Peyer's patch (tissue), 4 donors: ENCODE data around the gene MARVELD3. TPM values are rescaled to one million over a fixed set of nuclear protein-coding genes. Genes with fewer than 3 reads are reported as not detected.
A peak's percentile ranks its signal among the peaks of the same experiment; 100 is the strongest.

Experiments
- DNase-seq, 3 donors: peaks; one replicate each; pipeline ENCODE4 v3.0.0-alpha.2; 2017 to 2019
- H3K27ac ChIP-seq, 4 donors: fragments of 200-600 bp; sonication (generic); one replicate each; pipeline ENCODE4 v1.5.1; 2016 to 2019
- H3K27me3 ChIP-seq, 2 donors: fragments of 200-600 bp; sonication (generic); one replicate each; pipeline ENCODE4 v1.5.1; 2019
- H3K36me3 ChIP-seq, 3 donors: fragments of 200-600 bp; sonication (generic); one replicate each; pipeline ENCODE4 v1.5.1; 2016 to 2019
- H3K4me1 ChIP-seq, 4 donors: fragments of 200-600 bp; sonication (generic); one replicate each; pipeline ENCODE4 v1.5.1; 2016 to 2019
- H3K4me3 ChIP-seq, 4 donors: fragments of 200-600 bp; sonication (generic); 1 replicate in 3 of 4; 2 replicates in 1 of 4; pipeline ENCODE4 v1.5.1; 2016 to 2019; ENCODE audit warnings: mild to moderate bottlenecking in 1 of 4
- H3K9me3 ChIP-seq, 4 donors: fragments of 200-600 bp; sonication (generic); one replicate each; pipeline ENCODE4 v1.5.1; 2016 to 2019; ENCODE audit warnings: mild to moderate bottlenecking in 1 of 4
- POLR2A ChIP-seq, 2 donors: fragments of 450-650 bp; IDR thresholded peaks; one replicate each; pipeline ENCODE4 v1.5.1; 2017; ENCODE audit warnings: antibody characterized with exemption in 2 of 2, mild to moderate bottlenecking in 2 of 2, moderate library complexity in 2 of 2
- total RNA-seq, 4 donors: library from RNA; depleted of rRNA; stranded (reverse); fragments of >200 nt; gene quantifications; one replicate each; pipeline ENCODE4 v1.1.0, GENCODE V29; 2016
- TF ChIP-seq, protein P1 (sequence below), 6 experiments: fragments of 450-650 bp in 4 of 6; fragments of 200-600 bp in 2 of 6; sonication (generic) in 1 of 6; IDR thresholded peaks; one replicate each; pipeline ENCODE4 v1.5.1; 2017 to 2019; ENCODE audit warnings: antibody characterized with exemption in 6 of 6, mild to moderate bottlenecking in 3 of 6, moderate library complexity in 1 of 6

MARVELD3 gene
- total RNA-seq, 4 donors from 2014 or later = 66.0 to 167 (median 154) TPM

GRCh38 chr16:71628810-71629209, 2.8 kb downstream of the MARVELD3 start:
- Histone ChIP-seq H3K27ac (no peak overlapping the region), H3K9me3 (no peaks in the 10 kb centered on the region), H3K27me3 (peaks cover 0 to 10% of the 10 kb centered on the region in 2 donors), H3K4me1 (peaks cover 0 to 24% (median 8%) of the 10 kb centered on the region in 4 donors), H3K4me3 (peak overlapping the region in 2 of 4 donors; percentile 5 to 74), H3K36me3 (peaks cover 0 to 20% (median 0%) of the 10 kb centered on the region in 3 donors)
- no peak for TF ChIP-seq POLR2A (IDR thresholded peaks at IDR 0.05)
- TF ChIP-seq, protein P1, sequence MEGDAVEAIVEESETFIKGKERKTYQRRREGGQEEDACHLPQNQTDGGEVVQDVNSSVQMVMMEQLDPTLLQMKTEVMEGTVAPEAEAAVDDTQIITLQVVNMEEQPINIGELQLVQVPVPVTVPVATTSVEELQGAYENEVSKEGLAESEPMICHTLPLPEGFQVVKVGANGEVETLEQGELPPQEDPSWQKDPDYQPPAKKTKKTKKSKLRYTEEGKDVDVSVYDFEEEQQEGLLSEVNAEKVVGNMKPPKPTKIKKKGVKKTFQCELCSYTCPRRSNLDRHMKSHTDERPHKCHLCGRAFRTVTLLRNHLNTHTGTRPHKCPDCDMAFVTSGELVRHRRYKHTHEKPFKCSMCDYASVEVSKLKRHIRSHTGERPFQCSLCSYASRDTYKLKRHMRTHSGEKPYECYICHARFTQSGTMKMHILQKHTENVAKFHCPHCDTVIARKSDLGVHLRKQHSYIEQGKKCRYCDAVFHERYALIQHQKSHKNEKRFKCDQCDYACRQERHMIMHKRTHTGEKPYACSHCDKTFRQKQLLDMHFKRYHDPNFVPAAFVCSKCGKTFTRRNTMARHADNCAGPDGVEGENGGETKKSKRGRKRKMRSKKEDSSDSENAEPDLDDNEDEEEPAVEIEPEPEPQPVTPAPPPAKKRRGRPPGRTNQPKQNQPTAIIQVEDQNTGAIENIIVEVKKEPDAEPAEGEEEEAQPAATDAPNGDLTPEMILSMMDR (IDR thresholded peaks at IDR 0.05) = no peak
- DNase-seq = no peak

DNA sequence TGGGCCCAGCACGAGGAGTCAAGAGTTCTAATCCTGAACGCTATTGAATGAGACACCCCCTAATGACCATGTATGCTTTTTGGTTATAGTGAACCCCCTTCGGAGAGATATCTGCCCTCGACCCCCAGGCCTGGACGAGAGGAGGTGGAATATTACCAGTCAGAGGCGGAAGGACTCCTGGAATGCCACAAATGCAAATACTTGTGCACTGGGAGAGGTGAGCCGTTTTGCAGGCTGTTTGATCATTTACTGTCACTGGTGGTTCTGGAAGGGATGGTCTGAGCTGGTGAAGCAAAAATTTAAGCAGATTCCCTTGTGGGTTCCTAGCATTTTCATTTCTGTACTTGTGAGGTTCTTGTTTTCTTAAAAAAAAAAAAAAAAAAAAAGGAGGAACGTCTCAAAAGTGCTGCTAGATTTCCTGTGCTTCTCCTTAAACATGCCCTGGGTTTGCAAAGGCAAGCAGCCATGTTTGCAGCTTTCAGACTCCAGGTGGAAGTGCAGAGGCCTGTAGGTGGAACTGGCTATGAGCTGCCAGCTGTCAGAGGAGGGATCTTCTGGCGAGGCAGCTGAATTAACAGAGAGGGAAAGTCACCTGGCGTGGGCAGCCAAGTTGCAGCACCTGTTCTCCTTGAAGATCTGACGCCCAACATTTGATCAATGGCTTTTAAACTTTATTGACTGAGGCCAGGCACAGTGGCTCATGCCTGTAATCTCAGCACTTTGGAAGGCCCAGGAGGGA, 3.5 kb downstream of the MARVELD3 start:
- DNase-seq = no peak
- peaks cover 0 to 26% (median 0%) of the 10 kb centered on the region in 3 donors for H3K36me3 ChIP-seq
- no peaks in the 10 kb centered on the region for H3K9me3 ChIP-seq
- no peak for TF ChIP-seq POLR2A (IDR thresholded peaks at IDR 0.05)
- TF ChIP-seq, protein P1 (IDR thresholded peaks at IDR 0.05) = no peak
- peak overlapping the region in 2 of 4 donors; percentile 5 to 74 for H3K4me3 ChIP-seq
- H3K27ac ChIP-seq = no peak overlapping the region
- H3K27me3 ChIP-seq = peaks cover 0 to 10% of the 10 kb centered on the region in 2 donors
- peaks cover 0 to 24% (median 8%) of the 10 kb centered on the region in 4 donors for H3K4me1 ChIP-seq

DNA sequence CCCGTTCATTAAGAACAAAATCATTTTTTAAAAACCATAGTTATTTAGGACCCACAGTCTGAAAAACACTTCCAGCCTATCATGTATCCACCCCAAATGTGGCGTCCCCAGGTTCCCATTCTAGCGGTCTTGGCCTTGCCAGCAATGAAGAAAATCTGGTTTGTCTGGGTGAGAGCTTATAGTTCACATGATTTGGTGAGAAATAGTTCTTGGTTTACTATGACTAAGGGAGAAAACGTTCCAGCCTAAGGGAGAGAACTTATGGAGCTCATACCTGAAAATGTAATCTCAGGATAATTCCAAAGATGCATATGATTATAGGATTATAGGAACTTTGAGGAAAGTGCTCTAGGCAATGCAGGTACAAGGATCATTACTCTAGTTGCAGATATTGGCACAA, 4.8 kb downstream of the MARVELD3 start:
- TF ChIP-seq, protein P1 (IDR thresholded peaks at IDR 0.05) = no peak
- no peak for TF ChIP-seq POLR2A (IDR thresholded peaks at IDR 0.05)
- Histone ChIP-seq H3K4me1 (peaks cover 0 to 21% (median 7%) of the 10 kb centered on the region in 4 donors), H3K27me3 (peaks cover 0 to 9% of the 10 kb centered on the region in 2 donors), H3K36me3 (peaks cover 0 to 32% (median 0%) of the 10 kb centered on the region in 3 donors), H3K27ac (no peak overlapping the region), H3K9me3 (no peaks in the 10 kb centered on the region), H3K4me3 (no peak overlapping the region)
- DNase-seq = no peak

GRCh38 chr16:71631776-71632175, 5.8 kb downstream of the MARVELD3 start:
- DNase-seq = no peak
- peaks cover 0 to 11% (median under 1%) of the 10 kb centered on the region in 4 donors for H3K4me1 ChIP-seq
- no peaks in the 10 kb centered on the region for H3K27me3 ChIP-seq
- no peak overlapping the region for H3K27ac ChIP-seq
- H3K9me3 ChIP-seq = no peaks in the 10 kb centered on the region
- TF ChIP-seq, protein P1 (IDR thresholded peaks at IDR 0.05) = no peak
- no peak for TF ChIP-seq POLR2A (IDR thresholded peaks at IDR 0.05)
- H3K4me3 ChIP-seq = no peak overlapping the region
- H3K36me3 ChIP-seq = peaks cover 0 to 32% (median 0%) of the 10 kb centered on the region in 3 donors

DNA sequence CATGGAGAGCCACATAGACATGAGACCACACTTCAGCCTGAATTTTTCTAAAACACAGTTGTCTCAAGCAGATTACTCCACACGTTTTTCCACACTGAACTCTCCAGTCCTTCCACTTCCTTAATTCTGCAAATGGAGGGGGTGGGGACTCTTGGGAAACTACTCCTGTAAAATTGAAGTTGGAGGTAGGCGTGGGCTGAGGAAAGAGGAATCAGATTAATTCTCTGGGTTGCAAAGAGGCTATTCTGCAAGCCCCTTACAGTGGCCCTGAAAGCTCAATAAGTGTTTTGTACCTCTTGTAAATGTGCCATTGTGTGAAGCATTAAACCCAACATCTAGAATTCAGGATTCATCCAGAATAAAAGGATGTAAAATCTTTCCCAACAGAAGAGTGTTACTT, 9.6 kb downstream of the MARVELD3 start:
- peaks cover 0 to 37% (median 0%) of the 10 kb centered on the region in 3 donors for H3K36me3 ChIP-seq
- TF ChIP-seq, protein P1 (IDR thresholded peaks at IDR 0.05) = no peak
- TF ChIP-seq POLR2A (IDR thresholded peaks at IDR 0.05) = no peak
- no peak overlapping the region for H3K27ac ChIP-seq
- no peaks in the 10 kb centered on the region for H3K9me3 ChIP-seq
- H3K4me1 ChIP-seq = no peaks in the 10 kb centered on the region
- DNase-seq = no peak
- no peaks in the 10 kb centered on the region for H3K27me3 ChIP-seq
- H3K4me3 ChIP-seq = no peak overlapping the region
